H1 (cell line): ENCODE data around the gene PAQR4. TPM values are rescaled to one million over a fixed set of nuclear protein-coding genes. Genes with fewer than 3 reads are reported as not detected.

ENCODE experiments used
- KDM1A ChIP-seq: fragments of 200-600, 300-600 bp; sonication (generic); IDR thresholded peaks from 2 replicates; pipeline ENCODE4 v1.7.1; 2016; ENCODE audit warnings: mild to moderate bottlenecking, low read length, borderline replicate concordance
- RBBP5 ChIP-seq: IDR thresholded peaks from 2 replicates; pipeline ENCODE4 v1.7.1; 2012; ENCODE audit warnings: low read depth, mild to moderate bottlenecking, inconsistent platforms, low read length, moderate library complexity, borderline replicate concordance
- polyA plus RNA-seq, 7 experiments: library from polyadenylated mRNA; depleted of rRNA in 3 of 7; stranded (reverse) in 5 of 7; unstranded in 2 of 7; fragments of >200 nt in 5 of 7; fragments of 200-250 nt in 2 of 7; gene quantifications; 1 replicate in 5 of 7; 2 replicates in 1 of 7; 4 replicates in 1 of 7; pipeline versions ENCODE4 v1.2.1 to v1.2.3, GENCODE V29; 2011 to 2013; ENCODE audit warnings: missing spikeins in 2 of 7, mixed read lengths in 2 of 7
- total RNA-seq: library from RNA; stranded (reverse); fragmentation: NEBNext Ultra II Directional; extraction: Animal tissue kit (Norgen Biotek cat#: 25700); gene quantifications from 2 replicates; pipeline ENCODE4 v1.2.1, GENCODE V29; 2021
- TF ChIP-seq, protein P1 (sequence below): IDR thresholded peaks from 2 replicates; pipeline ENCODE4 v1.6.1; 2011; ENCODE audit warnings: low read length, improper control_type of control experiment
- TF ChIP-seq, protein P2 (sequence below), 3 experiments: IDR thresholded peaks; 1 replicate in 2 of 3; 2 replicates in 1 of 3; pipeline versions ENCODE4 v1.5.1 to v1.6.1; 2011; ENCODE audit warnings: low read length in 3 of 3, mild to moderate bottlenecking in 3 of 3, inconsistent platforms in 2 of 3, low read depth in 1 of 3, moderate library complexity in 1 of 3; ENCODE audit not compliant: insufficient read depth in 1 of 3; ENCODE audit errors: control extremely low read depth in 1 of 3

PAQR4 gene
- total and polyA plus RNA-seq, 2 of the 8 experiments (the other 6 are each of a cell fraction or from before 2014, with no cell fraction given): 28.2 to 34.6 TPM

DNA sequence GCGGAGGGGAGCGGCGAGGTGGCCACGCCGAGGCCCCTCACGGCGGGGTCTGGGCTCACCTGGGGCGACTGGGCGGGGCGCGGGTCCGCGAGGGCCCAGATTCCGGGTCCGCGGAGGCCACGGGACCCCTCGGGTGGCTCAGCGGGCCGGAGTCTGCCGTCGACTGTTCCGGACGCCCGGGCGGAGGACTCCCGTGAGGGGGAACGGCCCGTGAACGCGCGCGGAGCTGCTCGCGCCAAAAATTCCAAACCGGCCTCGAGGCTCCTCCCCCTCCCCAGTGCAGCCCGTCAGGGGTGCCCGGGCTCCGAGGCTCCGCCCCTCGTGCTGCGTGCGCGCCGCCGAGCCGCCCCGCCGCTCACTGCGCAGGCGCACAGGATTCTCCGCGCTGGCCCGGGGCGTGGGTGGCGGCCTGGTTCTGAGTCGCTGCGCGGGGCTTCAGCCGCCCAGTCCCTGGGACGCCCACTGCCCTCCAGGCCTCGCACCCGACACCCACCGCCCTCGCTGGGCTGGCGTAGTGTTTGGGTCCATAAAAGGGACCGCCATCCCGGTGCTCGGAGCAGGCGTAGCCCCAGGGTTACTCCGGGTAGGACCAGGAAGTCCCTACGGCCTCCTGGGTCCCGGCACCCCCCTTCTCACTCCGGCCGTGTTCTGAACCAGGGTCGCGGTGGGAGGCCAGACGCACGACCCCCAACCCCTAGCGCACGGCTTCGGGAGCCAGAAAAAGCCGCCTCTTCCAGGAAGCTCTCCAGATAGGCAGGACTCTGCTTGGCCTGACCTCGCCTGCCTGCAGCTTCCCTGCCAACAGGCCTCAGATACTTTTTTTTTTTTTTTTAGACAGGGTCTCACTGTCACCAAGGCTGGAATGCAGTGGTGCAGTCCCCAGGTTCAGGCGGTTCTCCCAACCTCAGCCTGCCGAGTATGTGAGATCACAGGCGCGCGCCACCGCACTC, 11.4 kb downstream of the PAQR4 start, which contains the start of gene PKMYT1 (continued):
- TF ChIP-seq, protein P1, sequence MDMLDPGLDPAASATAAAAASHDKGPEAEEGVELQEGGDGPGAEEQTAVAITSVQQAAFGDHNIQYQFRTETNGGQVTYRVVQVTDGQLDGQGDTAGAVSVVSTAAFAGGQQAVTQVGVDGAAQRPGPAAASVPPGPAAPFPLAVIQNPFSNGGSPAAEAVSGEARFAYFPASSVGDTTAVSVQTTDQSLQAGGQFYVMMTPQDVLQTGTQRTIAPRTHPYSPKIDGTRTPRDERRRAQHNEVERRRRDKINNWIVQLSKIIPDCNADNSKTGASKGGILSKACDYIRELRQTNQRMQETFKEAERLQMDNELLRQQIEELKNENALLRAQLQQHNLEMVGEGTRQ: no peak
- TF ChIP-seq, protein P2, sequence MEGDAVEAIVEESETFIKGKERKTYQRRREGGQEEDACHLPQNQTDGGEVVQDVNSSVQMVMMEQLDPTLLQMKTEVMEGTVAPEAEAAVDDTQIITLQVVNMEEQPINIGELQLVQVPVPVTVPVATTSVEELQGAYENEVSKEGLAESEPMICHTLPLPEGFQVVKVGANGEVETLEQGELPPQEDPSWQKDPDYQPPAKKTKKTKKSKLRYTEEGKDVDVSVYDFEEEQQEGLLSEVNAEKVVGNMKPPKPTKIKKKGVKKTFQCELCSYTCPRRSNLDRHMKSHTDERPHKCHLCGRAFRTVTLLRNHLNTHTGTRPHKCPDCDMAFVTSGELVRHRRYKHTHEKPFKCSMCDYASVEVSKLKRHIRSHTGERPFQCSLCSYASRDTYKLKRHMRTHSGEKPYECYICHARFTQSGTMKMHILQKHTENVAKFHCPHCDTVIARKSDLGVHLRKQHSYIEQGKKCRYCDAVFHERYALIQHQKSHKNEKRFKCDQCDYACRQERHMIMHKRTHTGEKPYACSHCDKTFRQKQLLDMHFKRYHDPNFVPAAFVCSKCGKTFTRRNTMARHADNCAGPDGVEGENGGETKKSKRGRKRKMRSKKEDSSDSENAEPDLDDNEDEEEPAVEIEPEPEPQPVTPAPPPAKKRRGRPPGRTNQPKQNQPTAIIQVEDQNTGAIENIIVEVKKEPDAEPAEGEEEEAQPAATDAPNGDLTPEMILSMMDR (IDR thresholded peaks at IDR 0.05; ENCODE audit: control extremely low read depth in 1 of 3, insufficient read depth in 1 of 3, low read depth in 1 of 3, low read length in 3 of 3): no peak
- TF ChIP-seq KDM1A: no peak
- TF ChIP-seq RBBP5: 0 out of 2 replicates have a peak, but pooled peaks have one; percentile 62
